Uterus (tissue), 2 donors: ENCODE data around the gene TMPRSS3.

Experiments used
- CTCF ChIP-seq, 4 experiments: fragments of 200-600 bp in 2 of 4; fragments of 450-650 bp in 2 of 4; sonication (generic) in 2 of 4; IDR thresholded peaks; one replicate each; pipeline ENCODE4 v1.5.1; 2016 to 2019; ENCODE audit warnings: antibody characterized with exemption in 4 of 4, mild to moderate bottlenecking in 2 of 4, moderate library complexity in 1 of 4
- POLR2A ChIP-seq, 2 donors: fragments of 450-650 bp; IDR thresholded peaks; one replicate each; pipeline ENCODE4 v1.6.1; 2016; ENCODE audit warnings: antibody characterized with exemption in 2 of 2, mild to moderate bottlenecking in 1 of 2, moderate library complexity in 1 of 2

- TF ChIP-seq POLR2A (IDR thresholded peaks at IDR 0.05) (no peak), CTCF (IDR thresholded peaks at IDR 0.05) (no peak)
Measured at GRCh38 chr21:42363312-42363711, 32.5 kb downstream of the TMPRSS3 start.
